ENCODE results near the gene TM4SF20. TPM values are rescaled to one million over a fixed set of nuclear protein-coding genes. Genes with fewer than 3 reads are reported as not detected.
A peak's percentile ranks its signal among the peaks of the same experiment; 100 is the strongest.

The TM4SF20 gene
- total and polyA plus RNA-seq, 2 experiments from 2014 or later: not detected

GRCh38 chr2:227325839-227326195 is 53.3 kb downstream of the TM4SF20 start (continued):
- TF ChIP-seq ETS1 (IDR thresholded peaks at IDR 0.05) (no peak), REST (IDR thresholded peaks at IDR 0.05; ENCODE audit: unreplicated experiment) (no peak), NANOG (IDR thresholded peaks at IDR 0.05; ENCODE audit: borderline replicate concordance) (no peak), EZH2phosphoT487 (IDR thresholded peaks at IDR 0.05; ENCODE audit: unreplicated experiment) (no peak), POLR2AphosphoS5 (IDR thresholded peaks at IDR 0.05; ENCODE audit: low read depth) (no peak), STAT1 (IDR thresholded peaks at IDR 0.05; ENCODE audit: unreplicated experiment) (no peak)

GRCh38 chr2:227324995-227325838 is 53.9 kb downstream of the TM4SF20 start, which contains the start of gene MFF:
Gene MFF (plus strand): TSS chr2:227325251. CDS start chr2:227330666, 5,415 bp downstream.
- Mint-ChIP-seq H3K27ac (peak within 1 kb of the TSS; percentile 95), H3K36me3 (ENCODE audit: low read depth) (peaks cover 35% of the 10 kb centered on the region), H3K27me3 (ENCODE audit: insufficient read depth, low read depth, poor library complexity) (peaks cover 6% of the 10 kb centered on the region), H3K9me3 (peaks cover 37% of the 10 kb centered on the region), H3K4me1 (peaks cover 26% of the 10 kb centered on the region; the same call in 2 of the 3 replicates), H3K4me3 (peak within 1 kb of the TSS; percentile 89)
- H3K4me2 ChIP-seq: peak within 1 kb of the TSS; percentile 89
- peaks cover 10% of the 10 kb centered on the region; the same call in 1 of the 2 replicates for H3K36me3 ChIP-seq (ENCODE audit: insufficient read depth)
- H2AFZ ChIP-seq: peak within 1 kb of the TSS; percentile 47; the same call in 1 of the 2 replicates
- peaks cover 45% of the 10 kb centered on the region for H3K79me2 ChIP-seq (replicated peaks; ENCODE audit: insufficient read depth)
- H3K27me3 ChIP-seq (ENCODE audit: insufficient read depth): no peaks in the 10 kb centered on the region
- no peaks in the 10 kb centered on the region for H3K9me2 ChIP-seq (ENCODE audit: insufficient read depth)
- ATAC-seq (peak; percentile 93), DNase-seq (ENCODE audit: low spot score) (peak; percentile 91)
- H3K27ac ChIP-seq (ENCODE audit: low read depth): peak within 1 kb of the TSS; percentile 76
- peaks cover 29% of the 10 kb centered on the region for H3K4me1 ChIP-seq (ENCODE audit: insufficient read depth)
- no peaks in the 10 kb centered on the region; the same call in 1 of the 2 replicates for H3F3A ChIP-seq (replicated peaks; ENCODE audit: low read depth)
- no peaks in the 10 kb centered on the region for H4K20me1 ChIP-seq (replicated peaks; ENCODE audit: insufficient read depth)
- H3K4me3 ChIP-seq: peak within 1 kb of the TSS; percentile 87
- TF ChIP-seq ZNF331 (CRISPR knock-in tag; IDR thresholded peaks at IDR 0.05; ENCODE audit: low read depth) (no peak), CREB1 (CRISPR knock-in tag; IDR thresholded peaks at IDR 0.05; ENCODE audit: low read depth) (peak; percentile 86), ZNF462 (CRISPR knock-in tag; IDR thresholded peaks at IDR 0.05) (no peak), EZH2phosphoT487 (IDR thresholded peaks at IDR 0.05; ENCODE audit: unreplicated experiment) (no peak), CTCF (conservative IDR thresholded peaks at IDR 0.05; ENCODE audit: low read depth in 2 of 2) (peak in 1 of 2 experiments; percentile 54; a peak in 2 of 4 replicates), ZNF114 (CRISPR knock-in tag; IDR thresholded peaks at IDR 0.05) (peak; percentile 47; the same call in 1 of the 2 replicates)
